Stimulated activated effector memory CD8-positive, alpha-beta T cell treated with anti-CD3 and anti-CD28 coated beads, Interleukin-12 subunit alpha, Interleukin-12 subunit beta, amount 100 ng/mL, for 72 hours (primary cell): Measurements from ENCODE around the gene POT1.

Source experiments
- ATAC-seq: fragments of 150-1000 bp; cut with Tn5 transposase; 2 replicates; pipeline ENCODE4 v1.10.0; 2021
- DNase-seq, 2 donors: peaks; one replicate each; pipeline ENCODE4 v3.0.0; 2021 to 2022; ENCODE audit warnings: low spot score in 2 of 2
- H3K27ac Mint-ChIP-seq: one replicate; pipeline ENCODE4 v1.8.0; 2022; ENCODE audit warnings: mild to moderate bottlenecking, mixed read lengths
- H3K36me3 Mint-ChIP-seq: one replicate; pipeline ENCODE4 v1.8.0; 2022; ENCODE audit warnings: mild to moderate bottlenecking, mixed read lengths
- H3K4me1 Mint-ChIP-seq: one replicate; pipeline ENCODE4 v1.8.0; 2022; ENCODE audit warnings: mixed read lengths
- H3K4me3 Mint-ChIP-seq: one replicate; pipeline ENCODE4 v1.8.0; 2022; ENCODE audit warnings: mild to moderate bottlenecking, mixed read lengths
- H3K9me3 Mint-ChIP-seq: one replicate; pipeline ENCODE4 v1.8.0; 2022; ENCODE audit warnings: mixed read lengths

POT1 gene

DNA sequence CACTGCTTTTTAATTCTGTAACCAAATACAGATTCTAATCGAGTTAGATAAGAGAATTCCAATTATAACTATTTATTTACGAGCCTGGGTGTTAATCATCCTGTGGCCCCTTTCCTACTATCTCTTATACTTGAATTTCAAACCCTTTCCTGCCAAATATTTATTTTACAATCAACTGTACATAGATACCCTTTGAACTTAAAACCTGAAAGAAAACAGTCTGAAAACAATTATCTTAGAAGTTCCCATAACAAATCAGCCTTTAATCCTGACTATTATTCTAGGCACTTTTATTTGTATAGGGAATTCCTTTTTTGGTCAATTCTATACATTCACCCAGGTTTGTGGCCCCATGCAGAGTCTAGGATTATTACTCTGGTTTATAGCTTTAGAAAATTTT lies 153.5 kb downstream of the POT1 start:
- H3K4me3 Mint-ChIP-seq: no peak overlapping the region
- no peaks in the 10 kb centered on the region for H3K9me3 Mint-ChIP-seq
- H3K4me1 Mint-ChIP-seq: no peaks in the 10 kb centered on the region
- no peaks in the 10 kb centered on the region for H3K36me3 Mint-ChIP-seq
- DNase-seq (no peak), ATAC-seq (no peak)
- no peak overlapping the region for H3K27ac Mint-ChIP-seq

DNA sequence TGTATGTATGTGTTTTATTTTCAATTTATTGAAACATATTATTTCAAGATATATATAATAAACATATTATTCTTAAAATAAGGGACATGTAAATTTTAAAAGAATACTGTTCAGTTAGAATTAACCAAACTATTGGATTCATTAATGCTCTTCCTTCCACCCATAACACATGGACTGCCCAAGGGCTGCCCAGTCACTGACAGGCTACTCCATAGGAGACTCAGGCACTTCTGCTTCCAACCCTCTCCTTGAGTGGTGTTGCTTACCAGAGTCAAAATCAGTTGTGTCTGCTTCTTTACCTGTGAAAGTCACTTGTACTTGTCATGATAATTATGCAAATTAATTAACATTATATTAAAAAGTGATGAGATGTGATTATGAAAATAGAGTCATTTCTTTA lies 154.2 kb downstream of the POT1 start:
- H3K4me1 Mint-ChIP-seq: no peaks in the 10 kb centered on the region
- H3K4me3 Mint-ChIP-seq: no peak overlapping the region
- H3K9me3 Mint-ChIP-seq: no peaks in the 10 kb centered on the region
- DNase-seq (no peak), ATAC-seq (no peak)
- H3K36me3 Mint-ChIP-seq: no peaks in the 10 kb centered on the region
- H3K27ac Mint-ChIP-seq: no peak overlapping the region

DNA sequence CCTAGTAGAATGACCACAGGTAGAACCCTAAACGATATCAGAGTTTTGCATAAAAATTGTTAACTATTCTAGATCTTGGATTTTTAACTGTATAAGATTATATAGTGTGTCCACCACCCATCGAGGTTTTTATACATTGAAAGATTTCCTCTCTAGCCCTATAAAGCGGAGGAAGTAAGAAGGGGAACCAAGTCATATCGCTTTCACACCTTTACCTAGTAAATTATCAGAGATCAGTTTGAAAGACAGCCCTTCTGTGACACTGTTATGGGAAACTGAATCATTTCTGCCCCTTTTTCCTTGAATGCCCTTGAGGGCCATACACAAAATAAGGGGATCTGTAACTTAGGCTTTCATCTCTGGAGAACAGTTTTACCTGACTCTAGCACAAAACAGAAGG lies 155.7 kb downstream of the POT1 start:
- no peak for DNase-seq
- Mint-ChIP-seq H3K9me3 (no peaks in the 10 kb centered on the region), H3K36me3 (no peaks in the 10 kb centered on the region), H3K4me3 (no peak overlapping the region), H3K4me1 (no peaks in the 10 kb centered on the region), H3K27ac (no peak overlapping the region)
- no peak for ATAC-seq

DNA sequence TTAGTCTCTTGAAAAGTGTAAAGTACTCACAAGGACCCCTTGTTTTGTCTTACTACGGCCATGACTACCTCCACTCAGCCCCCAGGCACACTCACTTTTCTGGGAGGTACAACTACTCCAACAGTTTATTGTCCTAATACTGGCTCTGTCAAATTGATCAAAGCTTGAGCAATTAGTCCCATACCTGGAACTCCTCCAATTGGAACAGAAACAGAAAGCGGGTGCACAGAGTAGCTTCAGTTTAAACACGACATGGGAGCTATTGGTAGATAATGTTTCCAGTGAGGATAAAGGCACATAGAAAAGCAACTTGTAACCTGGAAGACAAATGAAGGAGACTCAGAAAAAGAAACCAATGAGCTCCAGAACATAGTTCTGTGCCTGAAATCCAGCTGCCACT lies 156.3 kb downstream of the POT1 start:
- no peak for ATAC-seq
- no peak overlapping the region for H3K4me3 Mint-ChIP-seq
- H3K9me3 Mint-ChIP-seq: no peaks in the 10 kb centered on the region
- no peak for DNase-seq
- H3K27ac Mint-ChIP-seq: no peak overlapping the region
- H3K4me1 Mint-ChIP-seq: no peaks in the 10 kb centered on the region
- H3K36me3 Mint-ChIP-seq: no peaks in the 10 kb centered on the region
